Measurements from ENCODE around the gene TMEM223.

TMEM223 gene

DNA sequence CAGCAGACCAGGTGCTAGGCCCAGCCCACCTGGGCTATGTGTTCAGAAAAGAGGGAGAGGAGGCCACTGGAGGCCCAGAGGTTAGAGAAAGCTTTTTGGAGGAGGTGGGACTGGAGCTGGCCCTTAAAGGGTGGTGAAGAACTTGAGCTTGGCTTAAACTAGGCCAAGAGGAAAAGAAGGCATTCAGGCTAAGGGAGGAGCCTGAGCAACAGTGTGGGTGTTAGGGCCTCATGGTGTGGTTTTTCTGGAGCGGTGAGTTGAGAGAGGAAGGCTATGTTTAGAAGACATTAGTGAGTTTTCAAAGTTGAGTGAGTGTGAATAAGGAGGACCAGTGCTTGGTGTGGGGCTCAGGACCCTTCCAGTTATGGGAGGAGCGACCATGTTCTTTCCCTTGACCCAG is 14.4 kb downstream of the TMEM223 start:
- Histone ChIP-seq H3K4me1 (ENCODE audit: low read length) (no peaks in the 10 kb centered on the region), H3K36me3 (replicated peaks; ENCODE audit: insufficient read depth, low read length) (no peaks in the 10 kb centered on the region), H3K9ac (ENCODE audit: low read length) (no peak overlapping the region), H3K27ac (ENCODE audit: low read length) (no peak overlapping the region), H2AFZ (ENCODE audit: low read length) (no peak overlapping the region), H3K9me3 (replicated peaks; ENCODE audit: insufficient read depth, low read length) (no peaks in the 10 kb centered on the region), H3F3A (ENCODE audit: insufficient read depth, low read length) (no peaks in the 10 kb centered on the region), H4K20me1 (ENCODE audit: insufficient read depth, low read length) (no peaks in the 10 kb centered on the region), H3K4me2 (ENCODE audit: low read depth, low read length) (no peak overlapping the region), H3K4me3 (ENCODE audit: low read length) (no peak overlapping the region), H3K27me3 (replicated peaks; ENCODE audit: insufficient read depth, low read length) (no peaks in the 10 kb centered on the region), H3K79me2 (ENCODE audit: low read length) (peaks cover 19% of the 10 kb centered on the region), H3K9me2 (replicated peaks; ENCODE audit: insufficient read depth, low read length) (no peaks in the 10 kb centered on the region)
- DNase-seq, result no peak
- TF ChIP-seq CTCF (IDR thresholded peaks at IDR 0.05; ENCODE audit: low read length), result no peak
- TF ChIP-seq EZH2 (optimal IDR thresholded peaks at IDR 0.05; ENCODE audit: low read depth, low read length), result no peak
- TF ChIP-seq EZH2phosphoT487 (IDR thresholded peaks at IDR 0.05; ENCODE audit: low read length), result no peak

DNA sequence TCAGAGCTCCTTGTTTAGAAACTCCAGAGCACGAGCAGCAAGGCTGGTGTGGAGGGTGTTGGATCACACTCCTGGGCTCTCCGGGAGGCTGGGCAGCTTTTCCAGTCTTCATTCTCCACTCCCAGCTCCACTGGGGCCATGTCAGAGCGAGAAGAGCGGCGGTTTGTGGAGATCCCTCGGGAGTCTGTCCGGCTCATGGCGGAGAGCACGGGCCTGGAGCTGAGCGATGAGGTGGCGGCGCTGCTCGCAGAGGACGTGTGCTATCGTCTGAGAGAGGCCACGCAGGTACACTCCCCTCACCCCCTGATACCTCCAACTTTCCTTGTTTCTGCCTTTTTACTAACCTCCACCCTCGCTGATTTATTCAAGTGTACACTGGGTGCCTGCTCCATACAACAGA is 16.2 kb downstream of the TMEM223 start:
- Histone ChIP-seq H3K9me2 (replicated peaks; ENCODE audit: insufficient read depth, low read length) (no peaks in the 10 kb centered on the region), H3K36me3 (replicated peaks; ENCODE audit: insufficient read depth, low read length) (no peaks in the 10 kb centered on the region), H3K27me3 (replicated peaks; ENCODE audit: insufficient read depth, low read length) (no peaks in the 10 kb centered on the region), H3K4me1 (ENCODE audit: low read length) (peaks cover 3% of the 10 kb centered on the region; the same call in 1 of the 2 replicates), H3K9ac (ENCODE audit: low read length) (no peak overlapping the region), H3K9me3 (replicated peaks; ENCODE audit: insufficient read depth, low read length) (no peaks in the 10 kb centered on the region), H3K4me3 (ENCODE audit: low read length) (no peak overlapping the region), H3K27ac (ENCODE audit: low read length) (no peak overlapping the region), H2AFZ (ENCODE audit: low read length) (no peak overlapping the region), H3F3A (ENCODE audit: insufficient read depth, low read length) (peaks cover 4% of the 10 kb centered on the region), H3K4me2 (ENCODE audit: low read depth, low read length) (no peak overlapping the region), H4K20me1 (ENCODE audit: insufficient read depth, low read length) (no peaks in the 10 kb centered on the region), H3K79me2 (ENCODE audit: low read length) (peaks cover 29% of the 10 kb centered on the region)
- DNase-seq, result no peak
- TF ChIP-seq EZH2phosphoT487 (IDR thresholded peaks at IDR 0.05; ENCODE audit: low read length) (no peak), CTCF (IDR thresholded peaks at IDR 0.05; ENCODE audit: low read length) (no peak), EZH2 (optimal IDR thresholded peaks at IDR 0.05; ENCODE audit: low read depth, low read length) (no peak)

DNA sequence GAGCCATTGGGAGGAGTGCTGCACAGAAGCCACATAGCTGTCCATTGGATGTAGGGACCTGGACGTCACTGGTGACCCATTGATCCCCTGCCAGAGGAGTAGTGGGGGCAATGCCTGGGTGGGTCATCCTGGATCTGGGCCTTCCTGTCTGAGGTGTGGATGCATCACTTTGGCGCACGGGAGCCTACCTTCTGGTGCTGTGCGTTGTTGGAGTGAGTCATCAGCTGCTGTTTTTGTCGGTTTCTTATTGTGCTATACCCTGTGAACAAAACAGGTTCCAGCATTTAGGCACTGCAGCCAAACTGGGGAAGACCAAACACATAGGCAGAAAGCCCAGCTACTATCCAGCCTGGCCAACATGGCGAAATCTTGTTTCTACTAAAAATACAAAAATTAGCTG is 17.4 kb downstream of the TMEM223 start:
- H3K4me3 ChIP-seq (ENCODE audit: low read length), result no peak overlapping the region
- no peaks in the 10 kb centered on the region for H3K9me3 ChIP-seq (replicated peaks; ENCODE audit: insufficient read depth, low read length)
- H3F3A ChIP-seq (ENCODE audit: insufficient read depth, low read length), result peaks cover 16% of the 10 kb centered on the region
- peaks cover 31% of the 10 kb centered on the region for H3K79me2 ChIP-seq (ENCODE audit: low read length)
- H3K9me2 ChIP-seq (replicated peaks; ENCODE audit: insufficient read depth, low read length), result no peaks in the 10 kb centered on the region
- no peak overlapping the region for H3K9ac ChIP-seq (ENCODE audit: low read length)
- no peaks in the 10 kb centered on the region for H4K20me1 ChIP-seq (ENCODE audit: insufficient read depth, low read length)
- H3K4me2 ChIP-seq (ENCODE audit: low read depth, low read length), result no peak overlapping the region
- no peak overlapping the region for H3K27ac ChIP-seq (ENCODE audit: low read length)
- no peak overlapping the region for H2AFZ ChIP-seq (ENCODE audit: low read length)
- H3K4me1 ChIP-seq (ENCODE audit: low read length), result peaks cover 10% of the 10 kb centered on the region
- H3K36me3 ChIP-seq (replicated peaks; ENCODE audit: insufficient read depth, low read length), result no peaks in the 10 kb centered on the region
- H3K27me3 ChIP-seq (replicated peaks; ENCODE audit: insufficient read depth, low read length), result no peaks in the 10 kb centered on the region
- no peak for DNase-seq
- TF ChIP-seq CTCF (IDR thresholded peaks at IDR 0.05; ENCODE audit: low read length), result no peak
- no peak for TF ChIP-seq EZH2phosphoT487 (IDR thresholded peaks at IDR 0.05; ENCODE audit: low read length)
- no peak for TF ChIP-seq EZH2 (optimal IDR thresholded peaks at IDR 0.05; ENCODE audit: low read depth, low read length)
